ENCODE data around the gene CEP350.

The CEP350 gene

GRCh38 chr1:179954493-179955286 lies at the start of gene CEP350:
TSS of gene CEP350 (plus strand) at chr1:179954810. CDS start at chr1:179986182, 31,372 bp downstream.
- DNase-seq = peak; percentile 100

- peak; percentile 11 for DNase-seq
Observed at GRCh38 chr1:179910934-179911333, 43.7 kb upstream of the CEP350 start.

- DNase-seq = no peak
Observed at GRCh38 chr1:179911812-179912211, 42.8 kb upstream of the CEP350 start.

- no peak for DNase-seq
Observed at GRCh38 chr1:179917601-179918429, 36.8 kb upstream of the CEP350 start.

GRCh38 chr1:179921472-179921871 lies 33.1 kb upstream of the CEP350 start:
- DNase-seq = no peak

GRCh38 chr1:179921981-179922872 lies 32.4 kb upstream of the CEP350 start:
- DNase-seq = no peak

- DNase-seq = no peak
Observed at GRCh38 chr1:179923029-179923428, 31.6 kb upstream of the CEP350 start.

- no peak for DNase-seq
Observed at GRCh38 chr1:179924268-179924667, 30.3 kb upstream of the CEP350 start.

GRCh38 chr1:179925302-179925701 lies 29.3 kb upstream of the CEP350 start:
- no peak for DNase-seq

- DNase-seq = no peak
Observed at GRCh38 chr1:179925922-179926849, 28.4 kb upstream of the CEP350 start.

- no peak for DNase-seq
Observed at GRCh38 chr1:179926850-179927205, 27.8 kb upstream of the CEP350 start.

- DNase-seq = no peak
Observed at GRCh38 chr1:179929955-179930798, 24.4 kb upstream of the CEP350 start.

GRCh38 chr1:179930867-179931266 lies 23.7 kb upstream of the CEP350 start:
- no peak for DNase-seq

- DNase-seq = no peak
Observed at GRCh38 chr1:179933219-179933618, 21.4 kb upstream of the CEP350 start.

- DNase-seq = no peak
Observed at GRCh38 chr1:179935909-179936496, 18.6 kb upstream of the CEP350 start.

GRCh38 chr1:179937668-179938254 lies 16.8 kb upstream of the CEP350 start:
- no peak for DNase-seq

GRCh38 chr1:179938752-179939151 lies 15.9 kb upstream of the CEP350 start:
- DNase-seq = no peak

- DNase-seq = no peak
Observed at GRCh38 chr1:179939941-179940340, 14.7 kb upstream of the CEP350 start.

GRCh38 chr1:179941454-179941853 lies 13.2 kb upstream of the CEP350 start:
- no peak for DNase-seq

- DNase-seq = no peak
Observed at GRCh38 chr1:179950651-179951050, 4.0 kb upstream of the CEP350 start.

All from hematopoietic multipotent progenitor cell treated with erythropoietin and hydrocortisone succinate and interleukin-3 and kit ligand, for 8 days (in vitro differentiated cells).